Stomach smooth muscle (tissue), 2 donors: Measurements from ENCODE around the gene BTBD9.

Experiments
- H3K27ac ChIP-seq: one replicate; pipeline ENCODE4 v1.7.0; 2013; ENCODE audit warnings: mild to moderate bottlenecking, low read length, inconsistent platforms
- H3K27me3 ChIP-seq, 2 donors: one replicate each; pipeline ENCODE4 v1.7.0; 2013; ENCODE audit warnings: low read length in 2 of 2; ENCODE audit not compliant: insufficient read depth in 2 of 2, control insufficient read depth in 1 of 2
- H3K36me3 ChIP-seq, 2 donors: one replicate each; pipeline ENCODE4 v1.7.0; 2013; ENCODE audit warnings: low read length in 2 of 2; ENCODE audit not compliant: control insufficient read depth in 2 of 2, insufficient read depth in 2 of 2
- H3K4me1 ChIP-seq: one replicate; pipeline ENCODE4 v1.7.0; 2013; ENCODE audit warnings: low read length; ENCODE audit not compliant: control insufficient read depth, insufficient read depth
- H3K4me3 ChIP-seq, 2 donors: one replicate each; pipeline ENCODE4 v1.7.0; 2013; ENCODE audit warnings: low read length in 2 of 2
- H3K9ac ChIP-seq, 2 donors: one replicate each; pipeline ENCODE4 v1.7.0; 2013; ENCODE audit warnings: low read length in 2 of 2, mild to moderate bottlenecking in 1 of 2
- H3K9me3 ChIP-seq, 2 donors: one replicate each; pipeline ENCODE4 v1.7.0; 2013; ENCODE audit warnings: low read length in 2 of 2; ENCODE audit not compliant: control insufficient read depth in 2 of 2
- donor health status: healthy.
- donor health status: Pancreatic carcinoma.

The BTBD9 gene

GRCh38 chr6:38367231-38367630 is 272.5 kb downstream of the BTBD9 start:
- H3K4me3 ChIP-seq: no peak overlapping the region
- H3K27me3 ChIP-seq: no peaks in the 10 kb centered on the region
- no peak overlapping the region for H3K27ac ChIP-seq
- no peak overlapping the region for H3K9ac ChIP-seq
- peaks cover 8% of the 10 kb centered on the region for H3K4me1 ChIP-seq
- no peaks in the 10 kb centered on the region for H3K9me3 ChIP-seq
- H3K36me3 ChIP-seq: no peaks in the 10 kb centered on the region

- Histone ChIP-seq H3K36me3 (no peaks in the 10 kb centered on the region), H3K9me3 (no peaks in the 10 kb centered on the region), H3K9ac (no peak overlapping the region), H3K27me3 (no peaks in the 10 kb centered on the region), H3K27ac (no peak overlapping the region), H3K4me3 (no peak overlapping the region), H3K4me1 (peaks cover 6% of the 10 kb centered on the region)
Observed at GRCh38 chr6:38366234-38366633, 273.5 kb downstream of the BTBD9 start.

GRCh38 chr6:38364775-38365174 is 275.0 kb downstream of the BTBD9 start:
- Histone ChIP-seq H3K27me3 (no peaks in the 10 kb centered on the region), H3K4me1 (no peaks in the 10 kb centered on the region), H3K4me3 (no peak overlapping the region), H3K9ac (no peak overlapping the region), H3K9me3 (no peaks in the 10 kb centered on the region), H3K36me3 (no peaks in the 10 kb centered on the region), H3K27ac (no peak overlapping the region)

- no peak overlapping the region for H3K4me3 ChIP-seq
- no peaks in the 10 kb centered on the region for H3K4me1 ChIP-seq
- no peak overlapping the region for H3K9ac ChIP-seq
- H3K27ac ChIP-seq: no peak overlapping the region
- H3K36me3 ChIP-seq: no peaks in the 10 kb centered on the region
- no peaks in the 10 kb centered on the region for H3K27me3 ChIP-seq
- no peaks in the 10 kb centered on the region for H3K9me3 ChIP-seq
Observed at GRCh38 chr6:38364127-38364526, 275.6 kb downstream of the BTBD9 start.

GRCh38 chr6:38355519-38355918 is 284.2 kb downstream of the BTBD9 start:
- Histone ChIP-seq H3K9ac (no peak overlapping the region), H3K36me3 (no peaks in the 10 kb centered on the region), H3K27ac (no peak overlapping the region), H3K4me1 (peaks cover 12% of the 10 kb centered on the region), H3K27me3 (no peaks in the 10 kb centered on the region), H3K9me3 (no peaks in the 10 kb centered on the region), H3K4me3 (no peak overlapping the region)

GRCh38 chr6:38354905-38355304 is 284.8 kb downstream of the BTBD9 start:
- no peak overlapping the region for H3K4me3 ChIP-seq
- H3K9me3 ChIP-seq: no peaks in the 10 kb centered on the region
- no peaks in the 10 kb centered on the region for H3K36me3 ChIP-seq
- no peak overlapping the region for H3K27ac ChIP-seq
- H3K27me3 ChIP-seq: no peaks in the 10 kb centered on the region
- H3K4me1 ChIP-seq: peaks cover 12% of the 10 kb centered on the region
- no peak overlapping the region for H3K9ac ChIP-seq

GRCh38 chr6:38354037-38354381 is 285.7 kb downstream of the BTBD9 start:
- Histone ChIP-seq H3K4me1 (peaks cover 12% of the 10 kb centered on the region), H3K36me3 (no peaks in the 10 kb centered on the region), H3K9ac (no peak overlapping the region), H3K4me3 (no peak overlapping the region), H3K27me3 (no peaks in the 10 kb centered on the region), H3K9me3 (no peaks in the 10 kb centered on the region), H3K27ac (no peak overlapping the region)

GRCh38 chr6:38353310-38354036 is 286.3 kb downstream of the BTBD9 start:
- Histone ChIP-seq H3K27ac (no peak overlapping the region), H3K36me3 (no peaks in the 10 kb centered on the region), H3K9me3 (no peaks in the 10 kb centered on the region), H3K9ac (no peak overlapping the region), H3K27me3 (no peaks in the 10 kb centered on the region), H3K4me1 (peaks cover 12% of the 10 kb centered on the region), H3K4me3 (no peak overlapping the region)

- no peaks in the 10 kb centered on the region for H3K9me3 ChIP-seq
Observed at GRCh38 chr6:38352636-38353035, 287.1 kb downstream of the BTBD9 start.

GRCh38 chr6:38350942-38351341 is 288.8 kb downstream of the BTBD9 start:
- no peaks in the 10 kb centered on the region for H3K27me3 ChIP-seq
- no peaks in the 10 kb centered on the region for H3K9me3 ChIP-seq
- H3K4me1 ChIP-seq: peaks cover 12% of the 10 kb centered on the region
- H3K4me3 ChIP-seq: no peak overlapping the region
- H3K27ac ChIP-seq: no peak overlapping the region
- no peak overlapping the region for H3K9ac ChIP-seq
- H3K36me3 ChIP-seq: no peaks in the 10 kb centered on the region

More at GRCh38 chr6:38352636-38353035, 287.1 kb downstream of the BTBD9 start:
- Histone ChIP-seq H3K9ac (no peak overlapping the region), H3K27me3 (no peaks in the 10 kb centered on the region), H3K4me1 (peaks cover 12% of the 10 kb centered on the region), H3K4me3 (no peak overlapping the region), H3K36me3 (no peaks in the 10 kb centered on the region), H3K27ac (no peak overlapping the region)

GRCh38 chr6:38350220-38350619 is 289.5 kb downstream of the BTBD9 start:
- Histone ChIP-seq H3K36me3 (no peaks in the 10 kb centered on the region), H3K27ac (no peak overlapping the region), H3K4me3 (no peak overlapping the region), H3K9ac (no peak overlapping the region), H3K9me3 (no peaks in the 10 kb centered on the region), H3K4me1 (peaks cover 12% of the 10 kb centered on the region), H3K27me3 (no peaks in the 10 kb centered on the region)
